Activated CD8-positive, alpha-beta memory T cell treated with anti-CD3 and anti-CD28 coated beads for 36 hours (primary cell): ENCODE measurements around the gene PERM1. TPM values are rescaled to one million over a fixed set of nuclear protein-coding genes. Genes with fewer than 3 reads are reported as not detected.
"Not testable (repeated sequence)": the region's sequence is repeated elsewhere in the genome, so short reads cannot be mapped to it uniquely, and the experiment has no call there.

ENCODE experiments used
- CTCF ChIA-PET: fragments of 350-600 bp; sonication (Branson Sonifier 250); formaldehyde crosslinking; loops from one replicate; lab custom pipeline; 2021; ENCODE audit warnings: antibody characterized with exemption; lab: Charles Lee
- POLR2A ChIA-PET: fragments of 350-600 bp; sonication (Branson Sonifier 250); formaldehyde crosslinking; loops from one replicate; lab custom pipeline; 2021; ENCODE audit warnings: antibody characterized with exemption; lab: Charles Lee
- total RNA-seq, 2 experiments: library from RNA; stranded (reverse); gene quantifications; one replicate each; pipeline ENCODE4 v1.2.3, GENCODE V29; 2021

Gene PERM1
- total RNA-seq, 2 experiments from 2014 or later, result not detected

GRCh38 chr1:1018321-1018685 is 36.4 kb upstream of the PERM1 start:
- CTCF ChIA-PET, result interaction anchor here (1.0 to 4.4 kb wide), 9 partner anchors 11 to 76 kb away, joined by 3 to 13 read pairs (median 4); no protein-coding TSS in a partner anchor
- POLR2A ChIA-PET, result not testable (repeated sequence)

- POLR2A ChIA-PET, result not testable (repeated sequence)
- CTCF ChIA-PET, result interaction anchor here (1.2 to 4.4 kb wide), 5 partner anchors 16 to 46 kb away, joined by 3 to 13 read pairs (median 4); no protein-coding TSS in a partner anchor
These were observed 35.8 kb upstream of the PERM1 start for GRCh38 chr1:1017397-1018320.

GRCh38 chr1:1014799-1015681 is 33.1 kb upstream of the PERM1 start:
- POLR2A ChIA-PET, result no interaction called here
- CTCF ChIA-PET, result interaction anchor here (0.6 to 3.8 kb wide), 8 partner anchors 13 to 601 kb away, joined by 3 to 14 read pairs (median 8); partner anchors contain the start of gene MIB2

- POLR2A ChIA-PET, result interaction anchor here (0.7 to 1.1 kb wide), 2 partner anchors 30 to 356 kb away, joined by 3 read pairs; no protein-coding TSS in a partner anchor
- CTCF ChIA-PET, result interaction anchor here (1.1 to 3.8 kb wide), 11 partner anchors 12 to 602 kb away, joined by 3 to 14 read pairs (median 5); partner anchors contain the start of gene MIB2
These were observed 32.2 kb upstream of the PERM1 start for GRCh38 chr1:1013922-1014648.

- POLR2A ChIA-PET, result interaction anchor here (0.6 to 1.1 kb wide), 3 partner anchors 29 to 357 kb away, joined by 3 read pairs; no protein-coding TSS in a partner anchor
These were observed 31.4 kb upstream of the PERM1 start, which contains the start of gene ISG15 for GRCh38 chr1:1013105-1013921. Gene ISG15 (plus strand): TSS chr1:1013497. CDS start chr1:1013574, 77 bp downstream.

GRCh38 chr1:1012736-1013104 is 30.8 kb upstream of the PERM1 start:
- ChIA-PET POLR2A (interaction anchor here (0.6 kb wide), 1 partner anchor 157 kb away, joined by 3 read pairs; no protein-coding TSS in a partner anchor), CTCF (interaction anchor here (1.1 to 3.8 kb wide), 8 partner anchors 11 to 51 kb away, joined by 4 to 14 read pairs (median 10); no protein-coding TSS in a partner anchor)

More at GRCh38 chr1:1013105-1013921, 31.4 kb upstream of the PERM1 start, which contains the start of gene ISG15:
- CTCF ChIA-PET, result interaction anchor here (1.1 to 3.8 kb wide), 9 partner anchors 11 to 101 kb away, joined by 3 to 14 read pairs (median 9); no protein-coding TSS in a partner anchor

GRCh38 chr1:1011396-1011949 is 29.6 kb upstream of the PERM1 start:
- POLR2A ChIA-PET, result no interaction called here
- CTCF ChIA-PET, result interaction anchor here (1.8 kb wide), 1 partner anchor 10 kb away, joined by 7 read pairs; no protein-coding TSS in a partner anchor

- POLR2A ChIA-PET, result not testable (repeated sequence)
- CTCF ChIA-PET, result interaction anchor here (1.8 kb wide), 1 partner anchor 8 kb away, joined by 7 read pairs; no protein-coding TSS in a partner anchor
These were observed 28.2 kb upstream of the PERM1 start for GRCh38 chr1:1010131-1010530.

- POLR2A ChIA-PET, result no interaction called here
- CTCF ChIA-PET, result interaction anchor here (1.2 kb wide), 2 partner anchors 10 to 12 kb away, joined by 3 read pairs; no protein-coding TSS in a partner anchor
These were observed 24.6 kb upstream of the PERM1 start for GRCh38 chr1:1006305-1007159.

GRCh38 chr1:1005774-1006304 is 23.9 kb upstream of the PERM1 start:
- CTCF ChIA-PET, result no interaction called here
- POLR2A ChIA-PET, result no interaction called here

- ChIA-PET POLR2A (no interaction called here), CTCF (no interaction called here)
These were observed 23.1 kb upstream of the PERM1 start for GRCh38 chr1:1004780-1005697.

- ChIA-PET POLR2A (no interaction called here), CTCF (interaction anchor here (0.6 kb wide), 1 partner anchor 114 kb away, joined by 3 read pairs; no protein-coding TSS in a partner anchor)
These were observed 22.5 kb upstream of the PERM1 start for GRCh38 chr1:1004420-1004779.

GRCh38 chr1:1003618-1004419 is 21.9 kb upstream of the PERM1 start:
- CTCF ChIA-PET, result interaction anchor here (0.6 to 1.8 kb wide), 4 partner anchors 14 to 114 kb away, joined by 3 to 7 read pairs (median 4); no protein-coding TSS in a partner anchor
- POLR2A ChIA-PET, result no interaction called here
